Neuron (in vitro differentiated cells): ENCODE measurements around the gene CMSS1.

Experiments used
- H2AFZ ChIP-seq: one replicate; pipeline ENCODE4 v1.6.1; 2013; ENCODE audit warnings: low read depth, mild to moderate bottlenecking, inconsistent platforms, low read length, moderate library complexity
- H3K27me3 ChIP-seq: one replicate; pipeline ENCODE4 v1.6.1; 2013; ENCODE audit warnings: low read length; ENCODE audit not compliant: insufficient read depth
- H3K36me3 ChIP-seq: one replicate; pipeline ENCODE4 v1.6.1; 2013; ENCODE audit warnings: low read length; ENCODE audit not compliant: insufficient read depth
- H3K4me1 ChIP-seq: one replicate; pipeline ENCODE4 v1.6.1; 2013; ENCODE audit warnings: low read length; ENCODE audit not compliant: insufficient read depth
- H3K4me3 ChIP-seq: 2 replicates; pipeline ENCODE4 v1.5.1; 2013; ENCODE audit warnings: mild to moderate bottlenecking, low read length, moderate library complexity
- H3K9me3 ChIP-seq: one replicate; pipeline ENCODE4 v1.6.1; 2013; ENCODE audit warnings: low read length

Gene CMSS1

GRCh38 chr3:100023595-100023994 is 205.9 kb downstream of the CMSS1 start:
- H3K36me3 ChIP-seq = no peaks in the 10 kb centered on the region
- no peak overlapping the region for H3K4me3 ChIP-seq
- H3K27me3 ChIP-seq = no peaks in the 10 kb centered on the region
- no peaks in the 10 kb centered on the region for H3K4me1 ChIP-seq
- no peak overlapping the region for H2AFZ ChIP-seq
- H3K9me3 ChIP-seq = no peaks in the 10 kb centered on the region

DNA sequence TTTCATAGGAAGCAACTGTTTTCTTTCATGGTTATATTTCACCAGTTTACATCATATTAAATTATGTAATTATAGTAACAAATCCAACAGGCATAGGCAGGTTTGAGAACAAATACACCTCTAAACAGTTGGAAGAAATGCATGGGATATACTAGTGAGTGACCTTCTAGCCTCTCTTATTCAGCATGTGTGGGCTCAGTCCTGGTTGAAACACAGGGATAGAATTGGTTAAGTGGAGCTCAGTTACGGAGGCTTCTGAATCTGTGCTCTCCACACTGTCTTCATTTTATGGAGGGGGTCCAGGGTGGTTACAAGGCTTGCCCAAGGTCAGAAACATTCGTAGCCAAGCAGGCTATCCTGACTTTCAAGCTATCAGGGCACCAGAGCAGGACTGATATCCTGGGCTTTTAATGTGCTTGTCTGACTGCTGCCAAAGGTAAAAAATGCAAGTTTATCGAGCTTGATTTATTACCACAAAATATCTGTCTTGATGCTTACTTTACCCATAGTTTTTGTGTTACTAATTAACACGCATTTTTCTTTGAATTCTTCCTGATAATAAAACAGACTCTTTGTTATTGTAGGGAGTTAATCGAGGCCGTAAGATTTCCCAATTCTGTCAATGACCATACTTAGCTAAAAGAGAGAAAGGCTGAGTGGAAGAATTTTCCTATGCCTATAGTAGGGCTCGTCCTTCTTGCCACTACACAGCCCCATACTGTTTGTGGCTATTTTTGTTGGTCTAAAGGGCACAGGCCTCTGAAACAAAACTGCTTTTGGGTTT is 207.1 kb downstream of the CMSS1 start:
- no peak overlapping the region for H2AFZ ChIP-seq
- H3K9me3 ChIP-seq = no peaks in the 10 kb centered on the region
- no peaks in the 10 kb centered on the region for H3K27me3 ChIP-seq

GRCh38 chr3:100027321-100027720 is 209.7 kb downstream of the CMSS1 start:
- Histone ChIP-seq H3K9me3 (no peaks in the 10 kb centered on the region), H3K27me3 (no peaks in the 10 kb centered on the region), H3K4me1 (peaks cover 3% of the 10 kb centered on the region), H3K4me3 (no peak overlapping the region), H3K36me3 (no peaks in the 10 kb centered on the region), H2AFZ (no peak overlapping the region)

More for the DNA sequence above, 207.1 kb downstream of the CMSS1 start:
- Histone ChIP-seq H3K36me3 (no peaks in the 10 kb centered on the region), H3K4me1 (no peaks in the 10 kb centered on the region), H3K4me3 (no peak overlapping the region)

GRCh38 chr3:100029052-100029451 is 211.4 kb downstream of the CMSS1 start:
- H3K4me1 ChIP-seq = peaks cover 10% of the 10 kb centered on the region
- no peaks in the 10 kb centered on the region for H3K9me3 ChIP-seq
- no peak overlapping the region for H2AFZ ChIP-seq
- H3K27me3 ChIP-seq = no peaks in the 10 kb centered on the region
- H3K4me3 ChIP-seq = no peak overlapping the region
- H3K36me3 ChIP-seq = no peaks in the 10 kb centered on the region

- no peaks in the 10 kb centered on the region for H3K27me3 ChIP-seq
- no peak overlapping the region for H3K4me3 ChIP-seq
- H3K4me1 ChIP-seq = peaks cover 12% of the 10 kb centered on the region
- H2AFZ ChIP-seq = no peak overlapping the region
- no peaks in the 10 kb centered on the region for H3K36me3 ChIP-seq
- H3K9me3 ChIP-seq = no peaks in the 10 kb centered on the region
These were observed 212.0 kb downstream of the CMSS1 start for GRCh38 chr3:100029689-100030088.

- Histone ChIP-seq H3K27me3 (no peaks in the 10 kb centered on the region), H3K4me1 (peaks cover 12% of the 10 kb centered on the region), H3K4me3 (no peak overlapping the region), H2AFZ (no peak overlapping the region), H3K9me3 (no peaks in the 10 kb centered on the region), H3K36me3 (no peaks in the 10 kb centered on the region)
These were observed 212.7 kb downstream of the CMSS1 start for GRCh38 chr3:100030346-100030745.

GRCh38 chr3:100030914-100031425 is 213.3 kb downstream of the CMSS1 start:
- H3K4me1 ChIP-seq = peaks cover 12% of the 10 kb centered on the region
- H3K9me3 ChIP-seq = no peaks in the 10 kb centered on the region
- no peak overlapping the region for H3K4me3 ChIP-seq
- H3K27me3 ChIP-seq = no peaks in the 10 kb centered on the region
- no peaks in the 10 kb centered on the region for H3K36me3 ChIP-seq
- no peak overlapping the region for H2AFZ ChIP-seq

DNA sequence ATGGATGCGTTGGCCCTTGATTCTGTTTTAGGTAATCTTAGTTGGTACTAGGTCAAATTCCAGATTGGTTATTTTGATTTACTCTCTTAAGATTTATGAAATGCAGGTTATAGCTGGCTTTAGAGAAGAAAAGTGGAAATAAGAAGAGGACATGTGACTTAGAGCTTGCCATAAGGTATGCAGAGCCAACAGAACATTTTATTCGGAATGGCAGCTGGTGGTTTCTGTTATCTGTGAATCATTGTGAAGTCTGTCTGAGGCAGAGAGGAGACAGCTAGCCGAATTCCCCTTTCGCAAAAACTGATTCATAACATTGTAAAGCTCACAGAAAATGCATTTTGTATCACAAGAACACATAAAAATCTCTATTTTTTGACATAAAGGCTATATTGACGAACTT is 214.6 kb downstream of the CMSS1 start:
- Histone ChIP-seq H3K9me3 (no peaks in the 10 kb centered on the region), H3K27me3 (no peaks in the 10 kb centered on the region), H3K36me3 (no peaks in the 10 kb centered on the region), H3K4me3 (no peak overlapping the region), H2AFZ (no peak overlapping the region), H3K4me1 (peaks cover 12% of the 10 kb centered on the region)

DNA sequence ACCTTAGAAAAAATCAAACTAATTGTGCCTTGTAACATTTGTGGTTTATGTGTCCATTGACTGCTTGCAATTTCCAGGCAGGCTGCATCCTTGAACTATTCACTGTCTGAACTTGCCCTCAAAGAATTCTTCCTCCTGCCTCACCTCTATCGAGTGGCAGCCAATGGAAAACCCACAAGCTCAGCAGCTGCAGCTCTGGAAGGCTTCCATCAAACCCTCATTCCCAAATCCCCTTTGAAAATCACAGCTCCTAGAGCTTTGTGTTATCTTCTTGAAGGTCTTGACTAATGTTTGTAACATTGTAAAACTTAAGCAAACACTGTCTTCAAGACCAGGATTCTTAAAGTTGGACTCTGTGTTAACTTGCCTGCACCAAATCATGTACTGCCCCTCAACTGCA is 215.5 kb downstream of the CMSS1 start:
- H2AFZ ChIP-seq = no peak overlapping the region
- no peaks in the 10 kb centered on the region for H3K9me3 ChIP-seq
- H3K4me3 ChIP-seq = no peak overlapping the region
- H3K4me1 ChIP-seq = peaks cover 12% of the 10 kb centered on the region
- H3K36me3 ChIP-seq = no peaks in the 10 kb centered on the region
- H3K27me3 ChIP-seq = no peaks in the 10 kb centered on the region

DNA sequence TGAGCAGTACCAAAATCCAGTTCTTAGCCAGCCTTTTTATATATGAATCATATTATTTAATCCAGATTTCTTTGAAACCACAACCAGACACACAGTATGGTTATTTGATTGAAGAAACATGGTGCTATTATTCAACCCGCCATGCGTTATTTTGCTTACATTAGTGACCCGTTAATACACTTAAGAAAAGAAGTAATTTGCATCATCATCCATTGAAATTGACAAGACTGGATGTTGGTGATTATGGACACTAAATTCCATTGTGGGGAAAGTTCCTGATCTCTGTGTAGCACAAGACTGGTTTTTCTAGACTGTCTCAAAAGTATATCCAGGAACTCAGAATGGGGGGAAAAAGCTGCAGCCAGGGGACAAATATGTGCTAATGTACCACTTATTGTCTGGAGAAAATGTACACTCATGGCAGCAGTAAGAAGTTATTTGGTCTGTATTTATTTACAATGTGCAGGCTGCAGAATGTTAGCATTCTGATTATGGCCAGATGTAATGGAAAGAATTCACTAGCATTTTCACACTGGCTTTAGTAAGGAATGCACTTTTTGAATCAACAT is 216.3 kb downstream of the CMSS1 start:
- H3K4me3 ChIP-seq = no peak overlapping the region
- no peaks in the 10 kb centered on the region for H3K36me3 ChIP-seq
- no peak overlapping the region for H2AFZ ChIP-seq
- H3K4me1 ChIP-seq = peaks cover 12% of the 10 kb centered on the region
- H3K9me3 ChIP-seq = no peaks in the 10 kb centered on the region
- H3K27me3 ChIP-seq = no peaks in the 10 kb centered on the region

- Histone ChIP-seq H3K4me3 (no peak overlapping the region), H3K36me3 (no peaks in the 10 kb centered on the region), H3K9me3 (no peaks in the 10 kb centered on the region), H3K27me3 (no peaks in the 10 kb centered on the region), H3K4me1 (peaks cover 26% of the 10 kb centered on the region), H2AFZ (no peak overlapping the region)
These were observed 221.4 kb downstream of the CMSS1 start for GRCh38 chr3:100039075-100039474.

GRCh38 chr3:100040451-100041225 is 223.0 kb downstream of the CMSS1 start:
- H3K27me3 ChIP-seq = no peaks in the 10 kb centered on the region
- no peak overlapping the region for H3K4me3 ChIP-seq
- no peak overlapping the region for H2AFZ ChIP-seq

GRCh38 chr3:100041328-100041749 is 223.7 kb downstream of the CMSS1 start:
- Histone ChIP-seq H2AFZ (no peak overlapping the region), H3K4me1 (peaks cover 30% of the 10 kb centered on the region), H3K27me3 (no peaks in the 10 kb centered on the region), H3K36me3 (no peaks in the 10 kb centered on the region), H3K9me3 (no peaks in the 10 kb centered on the region), H3K4me3 (no peak overlapping the region)

More at GRCh38 chr3:100040451-100041225, 223.0 kb downstream of the CMSS1 start:
- Histone ChIP-seq H3K36me3 (no peaks in the 10 kb centered on the region), H3K9me3 (no peaks in the 10 kb centered on the region), H3K4me1 (peaks cover 24% of the 10 kb centered on the region)
